K562 (cell line): ENCODE measurements around the gene WDR45. TPM values are rescaled to one million over a fixed set of nuclear protein-coding genes. Genes with fewer than 3 reads are reported as not detected.

Experiments used
- CEBPG ChIP-seq, 3 experiments: fragments of 200-800 bp in 1 of 3; sonication (Bioruptor generic) in 1 of 3; sonication (generic) in 1 of 3; formaldehyde crosslinking in 1 of 3; IDR thresholded peaks in 2 of 3; conservative IDR thresholded peaks in 1 of 3; 2 replicates each; pipeline versions ENCODE4 v1.6.1 to v1.8.0; 2016 to 2022; ENCODE audit warnings: missing compliant biosample characterization in 2 of 3, missing genetic modification characterization in 2 of 3, mild to moderate bottlenecking in 1 of 3, missing genetic modification reagents in 1 of 3
- CHD4 ChIP-seq: fragments of 200-600 bp; sonication (generic); IDR thresholded peaks from 3 replicates; pipeline ENCODE4 v1.6.1; 2012; ENCODE audit warnings: low read depth, mild to moderate bottlenecking, mixed read lengths, low read length, inconsistent platforms; ENCODE audit not compliant: insufficient read depth, insufficient replicate concordance, poor library complexity, severe bottlenecking
- COPS2 ChIP-seq: fragments of 450-650 bp; conservative IDR thresholded peaks from 2 replicates; pipeline ENCODE4 v1.6.1; 2016; ENCODE audit warnings: mild to moderate bottlenecking, moderate library complexity
- EWSR1 ChIP-seq: fragments of 450-650 bp; IDR thresholded peaks from 2 replicates; pipeline ENCODE4 v1.6.1; 2018; ENCODE audit warnings: borderline replicate concordance, mild to moderate bottlenecking, low read depth, moderate library complexity; ENCODE audit not compliant: partially characterized antibody
- GABPA ChIP-seq: fragments of 200-800 bp; sonication (Bioruptor generic); conservative IDR thresholded peaks from 2 replicates; pipeline ENCODE4 v1.6.1; 2016; ENCODE audit warnings: low read depth, missing genetic modification characterization, missing compliant biosample characterization
- MAFK ChIP-seq: IDR thresholded peaks from 2 replicates; pipeline ENCODE4 v1.6.1; 2011; ENCODE audit warnings: low read length, improper control_type of control experiment
- MED1 ChIP-seq: sonication (generic); formaldehyde crosslinking; IDR thresholded peaks from 2 replicates; pipeline ENCODE4 v1.8.1; 2023; ENCODE audit warnings: missing genetic modification reagents, borderline replicate concordance
- SLC30A9 ChIP-seq: fragments of 250-450 bp; sonication (Bioruptor Pico); IDR thresholded peaks from 2 replicates; pipeline ENCODE4 v1.8.0; 2022; ENCODE audit warnings: mild to moderate bottlenecking, moderate library complexity
- SMAD4 ChIP-seq: fragments of 250-450 bp; sonication (Bioruptor Pico); conservative IDR thresholded peaks from 2 replicates; pipeline ENCODE4 v1.8.0; 2021; ENCODE audit warnings: inconsistent platforms, mild to moderate bottlenecking, moderate library complexity
- STAT5A ChIP-seq: IDR thresholded peaks from 2 replicates; pipeline ENCODE4 v1.6.1; 2012; ENCODE audit warnings: low read length, inconsistent platforms, borderline replicate concordance
- TBP ChIP-seq: optimal IDR thresholded peaks from 2 replicates; pipeline ENCODE3; 2011; ENCODE audit warnings: low read depth, low read length, improper control_type of control experiment
- THRAP3 ChIP-seq: fragments of 450-650 bp; IDR thresholded peaks from 2 replicates; pipeline ENCODE4 v1.6.1; 2016; ENCODE audit warnings: mild to moderate bottlenecking, inconsistent platforms, borderline replicate concordance
- YBX1 ChIP-seq: fragments of 450-650 bp; IDR thresholded peaks from 2 replicates; pipeline ENCODE4 v1.7.1; 2016; ENCODE audit warnings: mild to moderate bottlenecking
- polyA plus RNA-seq, 8 experiments: library from polyadenylated mRNA; depleted of rRNA in 4 of 8; stranded (reverse) in 5 of 8; unstranded in 3 of 8; fragments of >200 nt; fragmentation: Nextera tagmentation in 2 of 8; fragmentation: Illumina TruSeq in 1 of 8; extraction: Ambion mirVana in 2 of 8; extraction: Trizol in 1 of 8; gene quantifications; 2 replicates each; pipeline versions ENCODE4 v1.2.1 to v1.2.3, GENCODE V29; 2011 to 2014; ENCODE audit warnings: inconsistent platforms in 1 of 8, missing spikeins in 1 of 8
- total RNA-seq, 7 experiments: library from RNA; depleted of rRNA in 6 of 7; stranded (reverse); fragments of >200 nt in 6 of 7; fragmentation: Illumina TruSeq in 2 of 7; extraction: Trizol in 2 of 7; gene quantifications; 2 replicates each; pipeline versions ENCODE4 v1.2.1 to v1.2.3, GENCODE V29; 2011 to 2021; ENCODE audit warnings: low replicate concordance in 1 of 7
- TF ChIP-seq, protein P1 (sequence below), 2 experiments: IDR thresholded peaks; 2 replicates each; pipeline ENCODE4 v1.6.1; 2012; ENCODE audit warnings: improper control_type of control experiment in 2 of 2, low read depth in 2 of 2, low read length in 2 of 2, borderline replicate concordance in 1 of 2
- TF ChIP-seq, protein P2 (sequence below): sonication (generic); formaldehyde crosslinking; IDR thresholded peaks from 2 replicates; pipeline ENCODE4 v1.8.0; 2023; ENCODE audit warnings: missing genetic modification reagents, mild to moderate bottlenecking, borderline replicate concordance
- TF ChIP-seq, protein P3 (sequence below): fragments of 250-450 bp; sonication (Bioruptor Pico); IDR thresholded peaks from 2 replicates; pipeline ENCODE4 v1.8.0; 2021; ENCODE audit warnings: borderline replicate concordance, mild to moderate bottlenecking, moderate library complexity; ENCODE audit not compliant: poor library complexity, severe bottlenecking

The WDR45 gene
- total and polyA plus RNA-seq, 9 of the 15 experiments (the other 6 are each of a cell fraction or from before 2014, with no cell fraction given) = 19.4 to 136 (median 59.7) TPM

DNA sequence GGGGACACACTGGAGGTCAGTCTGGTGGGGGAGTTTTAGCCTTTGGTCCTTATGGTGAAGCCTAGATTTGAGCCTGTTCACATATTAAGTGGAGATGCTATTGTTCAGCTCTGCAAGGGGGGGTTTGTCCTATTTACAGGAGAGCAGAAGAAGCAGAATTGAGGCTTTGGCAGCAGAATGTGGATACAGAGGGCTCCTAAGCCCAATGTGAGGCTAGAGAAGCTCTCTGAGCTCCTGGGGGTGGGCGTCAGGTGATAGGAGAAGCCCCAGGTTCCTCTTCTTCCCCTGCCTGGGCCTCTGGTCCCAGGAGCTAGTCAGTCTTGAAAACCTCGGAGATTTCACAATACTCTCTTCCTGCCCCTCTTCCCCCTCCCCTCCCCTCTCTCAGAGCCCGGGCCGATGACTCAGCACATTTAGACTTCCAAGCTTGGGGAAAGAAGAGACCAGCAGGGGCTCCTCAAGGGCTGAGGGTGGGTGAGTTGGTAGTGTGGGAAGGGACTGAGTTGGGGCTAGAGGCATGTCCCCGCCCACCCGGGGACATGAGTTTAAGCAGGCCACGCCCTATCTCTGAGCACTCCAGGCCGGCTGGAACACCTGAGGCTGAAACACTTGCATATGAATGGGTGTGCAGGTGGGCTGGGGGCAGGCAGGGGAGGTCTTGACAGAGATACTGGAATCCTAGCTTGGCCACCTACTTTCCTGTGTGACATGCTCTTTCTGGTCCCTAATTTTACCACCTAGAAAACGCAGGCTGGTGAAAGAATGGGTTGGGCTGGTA lies 39.9 kb downstream of the WDR45 start (continued):
- no peak for TF ChIP-seq TBP
- no peak for TF ChIP-seq YBX1
- TF ChIP-seq CHD4 = no peak
- TF ChIP-seq GABPA (tag) = no peak
- TF ChIP-seq, protein P1, sequence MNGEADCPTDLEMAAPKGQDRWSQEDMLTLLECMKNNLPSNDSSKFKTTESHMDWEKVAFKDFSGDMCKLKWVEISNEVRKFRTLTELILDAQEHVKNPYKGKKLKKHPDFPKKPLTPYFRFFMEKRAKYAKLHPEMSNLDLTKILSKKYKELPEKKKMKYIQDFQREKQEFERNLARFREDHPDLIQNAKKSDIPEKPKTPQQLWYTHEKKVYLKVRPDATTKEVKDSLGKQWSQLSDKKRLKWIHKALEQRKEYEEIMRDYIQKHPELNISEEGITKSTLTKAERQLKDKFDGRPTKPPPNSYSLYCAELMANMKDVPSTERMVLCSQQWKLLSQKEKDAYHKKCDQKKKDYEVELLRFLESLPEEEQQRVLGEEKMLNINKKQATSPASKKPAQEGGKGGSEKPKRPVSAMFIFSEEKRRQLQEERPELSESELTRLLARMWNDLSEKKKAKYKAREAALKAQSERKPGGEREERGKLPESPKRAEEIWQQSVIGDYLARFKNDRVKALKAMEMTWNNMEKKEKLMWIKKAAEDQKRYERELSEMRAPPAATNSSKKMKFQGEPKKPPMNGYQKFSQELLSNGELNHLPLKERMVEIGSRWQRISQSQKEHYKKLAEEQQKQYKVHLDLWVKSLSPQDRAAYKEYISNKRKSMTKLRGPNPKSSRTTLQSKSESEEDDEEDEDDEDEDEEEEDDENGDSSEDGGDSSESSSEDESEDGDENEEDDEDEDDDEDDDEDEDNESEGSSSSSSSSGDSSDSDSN (IDR thresholded peaks at IDR 0.05; ENCODE audit: borderline replicate concordance in 1 of 2, low read depth in 2 of 2, low read length in 2 of 2) = no peak
- no peak for TF ChIP-seq STAT5A
- no peak for TF ChIP-seq SMAD4
- TF ChIP-seq EWSR1 = no peak
- no peak for TF ChIP-seq COPS2
- TF ChIP-seq SLC30A9 (CRISPR knock-in tag) = no peak
- TF ChIP-seq, protein P2, sequence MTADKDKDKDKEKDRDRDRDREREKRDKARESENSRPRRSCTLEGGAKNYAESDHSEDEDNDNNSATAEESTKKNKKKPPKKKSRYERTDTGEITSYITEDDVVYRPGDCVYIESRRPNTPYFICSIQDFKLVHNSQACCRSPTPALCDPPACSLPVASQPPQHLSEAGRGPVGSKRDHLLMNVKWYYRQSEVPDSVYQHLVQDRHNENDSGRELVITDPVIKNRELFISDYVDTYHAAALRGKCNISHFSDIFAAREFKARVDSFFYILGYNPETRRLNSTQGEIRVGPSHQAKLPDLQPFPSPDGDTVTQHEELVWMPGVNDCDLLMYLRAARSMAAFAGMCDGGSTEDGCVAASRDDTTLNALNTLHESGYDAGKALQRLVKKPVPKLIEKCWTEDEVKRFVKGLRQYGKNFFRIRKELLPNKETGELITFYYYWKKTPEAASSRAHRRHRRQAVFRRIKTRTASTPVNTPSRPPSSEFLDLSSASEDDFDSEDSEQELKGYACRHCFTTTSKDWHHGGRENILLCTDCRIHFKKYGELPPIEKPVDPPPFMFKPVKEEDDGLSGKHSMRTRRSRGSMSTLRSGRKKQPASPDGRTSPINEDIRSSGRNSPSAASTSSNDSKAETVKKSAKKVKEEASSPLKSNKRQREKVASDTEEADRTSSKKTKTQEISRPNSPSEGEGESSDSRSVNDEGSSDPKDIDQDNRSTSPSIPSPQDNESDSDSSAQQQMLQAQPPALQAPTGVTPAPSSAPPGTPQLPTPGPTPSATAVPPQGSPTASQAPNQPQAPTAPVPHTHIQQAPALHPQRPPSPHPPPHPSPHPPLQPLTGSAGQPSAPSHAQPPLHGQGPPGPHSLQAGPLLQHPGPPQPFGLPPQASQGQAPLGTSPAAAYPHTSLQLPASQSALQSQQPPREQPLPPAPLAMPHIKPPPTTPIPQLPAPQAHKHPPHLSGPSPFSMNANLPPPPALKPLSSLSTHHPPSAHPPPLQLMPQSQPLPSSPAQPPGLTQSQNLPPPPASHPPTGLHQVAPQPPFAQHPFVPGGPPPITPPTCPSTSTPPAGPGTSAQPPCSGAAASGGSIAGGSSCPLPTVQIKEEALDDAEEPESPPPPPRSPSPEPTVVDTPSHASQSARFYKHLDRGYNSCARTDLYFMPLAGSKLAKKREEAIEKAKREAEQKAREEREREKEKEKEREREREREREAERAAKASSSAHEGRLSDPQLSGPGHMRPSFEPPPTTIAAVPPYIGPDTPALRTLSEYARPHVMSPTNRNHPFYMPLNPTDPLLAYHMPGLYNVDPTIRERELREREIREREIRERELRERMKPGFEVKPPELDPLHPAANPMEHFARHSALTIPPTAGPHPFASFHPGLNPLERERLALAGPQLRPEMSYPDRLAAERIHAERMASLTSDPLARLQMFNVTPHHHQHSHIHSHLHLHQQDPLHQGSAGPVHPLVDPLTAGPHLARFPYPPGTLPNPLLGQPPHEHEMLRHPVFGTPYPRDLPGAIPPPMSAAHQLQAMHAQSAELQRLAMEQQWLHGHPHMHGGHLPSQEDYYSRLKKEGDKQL (CRISPR knock-in tag) = no peak
- TF ChIP-seq MED1 (CRISPR knock-in tag) = no peak
- peak; percentile 98 for TF ChIP-seq MAFK
- TF ChIP-seq, protein P3, sequence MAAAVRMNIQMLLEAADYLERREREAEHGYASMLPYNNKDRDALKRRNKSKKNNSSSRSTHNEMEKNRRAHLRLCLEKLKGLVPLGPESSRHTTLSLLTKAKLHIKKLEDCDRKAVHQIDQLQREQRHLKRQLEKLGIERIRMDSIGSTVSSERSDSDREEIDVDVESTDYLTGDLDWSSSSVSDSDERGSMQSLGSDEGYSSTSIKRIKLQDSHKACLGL (CRISPR knock-in tag) = no peak
- TF ChIP-seq CEBPG (CRISPR knock-in tag; IDR thresholded peaks at IDR 0.05) = peak; percentile 83
- TF ChIP-seq CEBPG (tag; conservative IDR thresholded peaks at IDR 0.05 in 1 of 2, IDR thresholded peaks at IDR 0.05 in 1 of 2) = peak; percentile 93
- no peak for TF ChIP-seq THRAP3
